ENCODE results near the gene CNOT1.
"Not testable (repeated sequence)": the region's sequence is repeated elsewhere in the genome, so short reads cannot be mapped to it uniquely, and the experiment has no call there.

CNOT1 gene

DNA sequence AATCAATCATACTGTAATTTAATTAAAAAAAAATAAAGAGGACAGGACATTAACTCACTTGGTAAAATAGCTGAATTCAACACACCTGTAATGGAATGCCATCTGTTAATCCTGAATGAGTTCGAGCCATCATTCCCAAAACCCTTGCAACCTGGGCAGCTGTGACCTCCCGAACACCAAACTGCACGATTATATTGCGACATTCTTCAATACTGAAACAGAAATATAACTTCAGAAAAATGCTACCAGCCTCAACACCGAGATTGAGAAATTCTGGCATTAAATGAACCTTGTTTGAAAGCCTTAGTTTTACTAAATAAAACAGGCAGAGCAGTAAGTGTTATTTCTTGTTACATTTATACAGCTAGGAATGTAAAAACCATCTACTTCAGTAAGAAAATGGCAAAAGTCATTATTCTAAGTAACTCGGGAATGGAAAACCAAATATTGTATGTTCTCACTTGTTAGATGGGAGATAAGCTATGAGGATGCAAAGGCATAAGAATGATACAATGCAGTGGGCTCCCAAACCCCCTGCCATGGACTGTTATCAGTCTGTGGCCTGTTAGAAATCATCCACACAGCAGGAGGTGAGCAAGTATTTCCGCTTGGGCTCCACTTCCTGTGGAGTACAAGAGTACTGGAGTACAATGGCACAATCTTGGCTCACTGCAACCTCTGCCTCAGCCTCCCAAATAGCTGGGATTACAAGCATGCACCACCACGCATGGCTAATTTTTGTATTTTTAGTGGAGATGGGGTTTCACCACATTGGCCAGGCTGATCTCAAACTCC, 46.5 kb downstream of the CNOT1 start:
- in situ Hi-C loops (cut with MboI; ENCODE audit: low sequenced_read_pairs): no loop called here

DNA sequence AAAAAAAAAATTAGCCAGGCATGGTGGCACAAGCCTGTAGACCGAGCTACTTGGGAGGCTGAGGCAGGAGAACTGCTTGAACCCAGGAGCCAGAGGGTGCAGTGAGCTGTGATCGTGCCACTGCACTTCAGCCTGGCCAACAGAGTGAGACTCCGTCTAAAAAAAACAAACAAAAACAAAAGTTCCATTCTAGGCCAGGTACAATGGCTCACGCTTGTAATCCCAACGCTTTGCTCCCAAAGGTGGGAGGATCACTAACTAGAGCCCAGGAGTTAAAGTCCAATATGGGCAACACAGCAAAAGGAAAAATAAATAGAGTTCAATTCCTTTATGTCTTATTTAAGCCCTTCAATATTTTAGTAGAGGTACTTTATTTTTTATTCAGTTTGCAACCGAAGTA, 47.5 kb downstream of the CNOT1 start:
- in situ Hi-C loops (cut with MboI; ENCODE audit: low sequenced_read_pairs): no loop called here

DNA sequence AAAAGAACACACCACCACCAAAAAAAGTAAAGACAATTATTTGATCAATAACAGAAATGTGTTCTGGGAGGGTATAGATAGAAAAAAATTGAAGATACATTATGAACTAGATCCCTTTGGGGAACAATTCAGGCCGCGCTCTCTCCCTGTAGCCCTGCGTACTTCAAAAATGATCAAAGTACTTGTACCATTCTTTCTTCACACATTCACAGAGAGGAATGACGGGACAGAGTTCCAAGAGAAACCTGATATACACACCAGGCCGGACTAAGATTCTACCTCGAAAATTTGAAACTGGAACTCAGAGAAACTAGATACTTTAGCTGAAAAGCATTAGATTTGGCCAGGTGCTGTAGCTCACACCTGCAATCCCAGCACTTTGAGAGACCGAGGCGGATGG, 50.0 kb downstream of the CNOT1 start:
- in situ Hi-C loops (cut with MboI; ENCODE audit: low sequenced_read_pairs): no loop called here

- in situ Hi-C loops (cut with MboI; ENCODE audit: low sequenced_read_pairs): no loop called here
Measured at GRCh38 chr16:58578642-58579041, 51.0 kb downstream of the CNOT1 start.

DNA sequence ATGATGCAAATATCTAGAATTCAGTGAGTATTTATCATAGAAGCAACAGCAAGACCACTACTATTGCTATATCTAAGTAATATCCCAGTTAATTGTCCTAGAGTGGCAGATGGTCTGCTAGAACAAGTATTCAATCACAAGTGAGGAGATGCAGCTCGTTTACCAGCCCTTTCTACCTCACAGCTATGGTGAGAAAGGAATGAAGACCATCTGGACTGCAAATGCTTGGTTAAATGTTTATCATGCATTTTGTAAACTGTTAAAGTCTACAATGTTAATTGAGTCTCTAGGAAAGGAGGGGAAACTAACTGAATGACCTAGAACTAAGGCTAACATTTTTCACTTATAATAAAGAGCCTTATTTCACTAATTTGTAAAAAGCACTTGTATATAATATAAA, 52.5 kb downstream of the CNOT1 start:
- in situ Hi-C loops (cut with MboI; ENCODE audit: low sequenced_read_pairs): no loop called here

DNA sequence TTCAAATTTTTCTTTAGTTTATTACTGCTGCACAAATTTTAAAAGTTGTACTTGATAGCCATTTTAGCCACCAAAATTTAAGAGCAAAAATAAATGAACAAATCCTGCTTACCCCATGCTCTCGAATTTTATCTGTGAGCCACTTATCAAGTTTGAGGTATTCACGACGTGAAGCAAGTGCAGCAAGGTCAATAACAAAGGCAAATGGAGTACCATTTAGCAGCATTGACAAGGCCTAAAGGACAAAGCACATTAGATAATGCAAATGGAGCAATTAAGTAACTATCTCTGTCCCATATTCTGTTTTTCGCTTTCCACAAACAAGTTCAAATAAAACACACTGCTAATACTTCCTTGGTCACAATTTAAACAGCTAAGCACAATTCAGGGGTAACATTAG, 54.7 kb downstream of the CNOT1 start:
- in situ Hi-C loops (cut with MboI; ENCODE audit: low sequenced_read_pairs): no loop called here

DNA sequence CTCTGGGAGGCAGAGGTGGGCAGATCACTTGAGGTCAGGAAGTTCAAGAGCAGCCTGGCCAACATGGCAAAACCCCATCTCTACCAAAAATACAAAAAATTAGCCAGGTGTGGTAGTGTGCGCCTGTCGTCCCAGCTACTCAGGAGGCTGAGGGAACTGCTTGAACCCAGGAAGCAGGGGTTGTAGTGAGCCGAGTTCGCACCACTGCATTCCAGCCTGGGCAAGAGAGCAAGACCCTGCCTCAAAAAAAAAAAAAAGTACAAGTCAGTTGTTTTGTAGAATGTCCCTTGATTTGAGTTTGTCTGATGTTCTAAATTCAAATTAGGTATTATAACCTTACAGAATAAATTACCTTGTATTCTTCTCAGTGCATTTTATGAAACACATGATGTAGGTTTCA, 63.9 kb downstream of the CNOT1 start:
- in situ Hi-C loops (cut with MboI; ENCODE audit: low sequenced_read_pairs): not testable (repeated sequence)

DNA sequence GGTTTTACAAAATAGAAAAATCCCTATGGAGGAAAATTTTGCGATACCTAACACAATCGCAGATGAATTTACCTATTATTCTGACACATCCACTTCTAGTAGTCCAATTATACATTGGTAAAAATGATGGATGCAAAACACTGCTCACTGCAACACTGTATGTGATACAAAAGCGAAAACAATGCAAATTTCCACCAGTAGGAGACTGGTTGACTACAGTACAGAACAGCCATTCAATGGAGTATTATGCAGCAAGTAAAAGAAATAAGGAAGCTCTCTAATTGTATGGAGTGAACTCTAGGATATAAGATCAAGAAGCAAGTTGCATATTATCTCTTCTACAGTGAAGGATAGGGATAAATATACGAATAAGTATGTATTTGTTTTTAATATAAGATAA, 65.9 kb downstream of the CNOT1 start:
- in situ Hi-C loops (cut with MboI; ENCODE audit: low sequenced_read_pairs): no loop called here

DNA sequence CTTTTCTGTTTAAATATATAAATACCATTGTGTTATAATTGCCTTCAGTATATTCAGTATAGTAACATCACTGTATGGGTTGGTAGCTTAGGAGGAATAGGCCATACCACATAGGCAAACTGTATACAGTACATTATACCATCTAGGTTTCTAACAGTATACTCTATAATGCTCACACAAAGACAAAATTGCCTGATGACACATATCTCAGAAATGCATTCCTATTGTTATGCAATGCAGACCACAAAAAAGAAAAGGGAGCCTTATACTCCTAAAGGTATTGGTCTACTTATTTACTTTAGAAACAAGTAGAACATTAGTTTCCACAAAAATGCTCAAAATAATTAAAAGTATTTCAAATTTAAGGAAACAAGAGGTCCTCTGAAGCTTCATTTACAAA, 66.4 kb downstream of the CNOT1 start:
- in situ Hi-C loops (cut with MboI; ENCODE audit: low sequenced_read_pairs): no loop called here

- in situ Hi-C loops (cut with MboI; ENCODE audit: low sequenced_read_pairs): no loop called here
Measured at GRCh38 chr16:58556678-58557077, 72.9 kb downstream of the CNOT1 start.

DNA sequence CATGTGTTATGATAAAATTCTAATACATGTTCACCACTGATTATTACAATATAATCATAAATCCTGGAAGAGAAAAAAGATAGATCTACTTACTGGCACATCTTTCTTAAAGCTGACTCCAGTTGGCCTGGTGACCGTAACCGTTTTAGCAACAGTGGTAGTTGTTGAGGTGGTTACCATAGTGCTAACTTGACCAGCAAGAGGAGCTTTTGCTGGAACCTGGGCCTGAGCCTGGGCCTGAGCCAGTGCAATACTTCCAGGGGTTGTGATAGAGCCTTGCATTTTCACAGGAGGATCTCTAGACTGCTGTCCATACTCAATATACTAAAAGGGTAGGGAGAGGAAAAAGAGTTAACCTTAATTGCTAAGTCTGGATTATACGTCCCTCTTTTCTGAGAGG, 78.1 kb downstream of the CNOT1 start:
- in situ Hi-C loops (cut with MboI; ENCODE audit: low sequenced_read_pairs): no loop called here

GRCh38 chr16:58548378-58548777, 81.2 kb downstream of the CNOT1 start:
- in situ Hi-C loops (cut with MboI; ENCODE audit: low sequenced_read_pairs): no loop called here

GRCh38 chr16:58543685-58544084, 85.9 kb downstream of the CNOT1 start:
- in situ Hi-C loops (cut with MboI; ENCODE audit: low sequenced_read_pairs): no loop called here

- in situ Hi-C loops (cut with MboI; ENCODE audit: low sequenced_read_pairs): no loop called here
Measured at GRCh38 chr16:58542291-58542690, 87.3 kb downstream of the CNOT1 start.

DNA sequence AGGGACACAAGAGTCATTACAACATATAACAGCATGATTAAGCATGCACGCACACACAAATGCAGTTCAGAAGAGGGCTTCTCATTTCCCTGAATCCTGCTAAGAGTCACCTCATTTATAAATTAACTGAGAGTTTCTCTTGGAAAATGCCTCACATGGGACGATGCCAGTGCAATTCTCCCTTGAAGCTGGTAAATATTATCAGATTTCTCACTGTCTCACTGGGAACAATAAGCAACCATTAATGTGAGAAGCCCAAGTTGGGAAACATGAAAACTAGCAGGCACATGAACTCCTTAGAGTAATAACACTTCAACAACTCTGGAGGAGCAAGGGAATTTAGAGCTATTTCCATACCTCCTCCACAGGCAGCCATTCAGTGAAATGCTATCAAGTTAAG, 87.9 kb downstream of the CNOT1 start:
- in situ Hi-C loops (cut with MboI; ENCODE audit: low sequenced_read_pairs): no loop called here

- in situ Hi-C loops (cut with MboI; ENCODE audit: low sequenced_read_pairs): no loop called here
Measured at GRCh38 chr16:58537124-58537906, 92.3 kb downstream of the CNOT1 start.

DNA sequence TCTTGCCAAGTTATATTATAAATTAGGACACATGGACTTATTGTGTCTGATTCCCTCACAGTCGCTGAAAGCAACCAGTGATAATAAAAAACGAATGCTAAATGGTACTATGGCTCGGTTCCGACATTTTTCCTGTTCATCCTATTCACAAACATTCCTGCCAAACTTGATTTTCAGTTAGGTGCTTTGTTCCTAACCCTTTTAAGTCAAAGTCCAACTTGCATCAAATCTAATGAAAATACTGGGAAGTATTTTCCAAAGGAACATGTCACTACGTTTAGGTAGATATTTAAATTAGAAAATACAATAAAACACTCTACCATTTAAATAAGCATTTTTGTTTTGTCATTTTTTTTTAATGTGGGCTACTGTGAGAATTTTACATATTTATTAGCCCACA, 93.3 kb downstream of the CNOT1 start:
- in situ Hi-C loops (cut with MboI; ENCODE audit: low sequenced_read_pairs): no loop called here

- in situ Hi-C loops (cut with MboI; ENCODE audit: low sequenced_read_pairs): no loop called here
Measured at GRCh38 chr16:58535100-58535499, 94.5 kb downstream of the CNOT1 start.

DNA sequence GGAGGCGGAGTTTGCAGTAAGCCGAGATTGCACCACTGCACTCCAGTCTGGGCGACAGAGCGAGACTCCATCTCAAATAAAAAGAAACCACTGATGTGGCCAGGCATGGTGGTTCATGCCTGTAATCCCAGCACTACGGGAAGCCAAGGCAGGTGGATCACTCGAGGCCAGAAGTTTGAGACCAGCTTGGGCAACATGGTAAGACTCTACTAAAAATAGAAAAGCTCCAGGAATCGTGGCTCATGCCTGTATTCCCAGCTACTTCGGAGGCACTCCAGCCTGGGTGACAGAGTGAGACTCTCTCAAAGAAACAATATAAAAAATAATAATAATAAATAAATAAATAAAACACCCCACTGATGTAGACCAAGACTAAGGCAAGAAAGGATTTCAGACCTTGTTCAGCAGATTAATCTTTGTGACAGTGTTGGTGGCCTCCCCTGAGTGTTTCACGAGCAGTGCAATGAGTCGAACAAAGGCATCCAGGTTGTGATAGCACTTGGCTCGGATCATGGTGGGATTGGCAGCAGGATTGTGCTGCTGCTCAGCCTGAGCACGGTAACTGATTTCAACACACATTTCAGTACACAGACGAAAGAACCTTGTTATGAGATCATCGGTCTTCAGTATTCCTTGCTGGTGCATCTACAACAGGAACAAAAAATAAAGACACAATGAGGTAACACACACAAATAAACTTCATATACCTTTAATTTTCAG, 95.7 kb downstream of the CNOT1 start:
- in situ Hi-C loops (cut with MboI; ENCODE audit: low sequenced_read_pairs): no loop called here

GRCh38 chr16:58532414-58532813, 97.2 kb downstream of the CNOT1 start:
- in situ Hi-C loops (cut with MboI; ENCODE audit: low sequenced_read_pairs): no loop called here

DNA sequence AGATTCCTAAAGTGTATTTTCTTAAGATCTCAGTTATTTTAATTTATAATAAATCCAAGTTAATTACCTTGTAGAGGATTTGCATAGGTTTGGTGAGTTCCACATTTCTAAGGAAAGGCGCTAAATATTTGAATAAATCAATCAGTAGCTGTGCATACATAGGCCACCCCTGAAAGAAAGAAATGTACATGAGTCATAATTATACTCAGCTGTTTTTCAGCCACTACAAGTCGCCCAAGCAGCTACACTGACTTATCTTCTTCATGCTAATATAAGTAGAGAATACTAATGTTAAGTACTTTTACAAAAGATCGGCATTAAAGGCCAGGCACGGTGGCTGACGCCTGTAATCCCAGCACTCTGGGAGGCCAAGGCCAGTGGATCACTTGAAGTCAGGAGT, 99.4 kb downstream of the CNOT1 start:
- in situ Hi-C loops (cut with MboI; ENCODE audit: low sequenced_read_pairs): no loop called here

GRCh38 chr16:58519707-58520106, 109.9 kb downstream of the CNOT1 start:
- in situ Hi-C loops (cut with MboI; ENCODE audit: low sequenced_read_pairs): no loop called here

All from HL-60/S4 (cell line).